ENCODE results near the gene TES.

GRCh38 chr7:116223588-116223987 is 13.2 kb downstream of the TES start:
- TF ChIP-seq CTCF (IDR thresholded peaks at IDR 0.05) = no peak
- TF ChIP-seq POLR2A (IDR thresholded peaks at IDR 0.05) = no peak

Data from uterus (tissue), 2 donors.